ENCODE measurements around the gene MLXIP.

DNA sequence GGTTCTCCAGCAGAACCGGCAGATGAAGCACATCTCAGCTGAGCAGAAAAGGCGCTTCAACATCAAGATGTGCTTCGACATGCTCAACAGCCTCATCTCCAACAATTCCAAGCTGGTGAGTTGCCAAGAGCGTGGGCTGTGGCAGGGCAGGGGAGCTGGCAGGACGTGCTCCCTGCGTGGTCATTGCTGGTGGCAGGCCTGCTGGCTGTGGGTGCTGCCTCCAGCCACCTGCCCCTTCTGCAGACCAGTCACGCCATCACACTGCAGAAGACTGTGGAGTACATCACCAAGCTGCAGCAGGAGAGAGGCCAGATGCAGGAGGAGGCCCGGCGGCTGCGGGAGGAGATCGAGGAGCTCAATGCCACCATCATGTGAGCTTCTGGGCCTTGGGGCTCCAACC, 59.6 kb downstream of the MLXIP start:
- TF ChIP-seq POLR2A (IDR thresholded peaks at IDR 0.05; ENCODE audit: low read length) (no peak), GATA1 (IDR thresholded peaks at IDR 0.05; ENCODE audit: low read depth, low read length) (no peak)
